Rectal smooth muscle tissue (tissue), 1 donor: Measurements from ENCODE around the gene DMXL2.
"Not testable (repeated sequence)": the region's sequence is repeated elsewhere in the genome, so short reads cannot be mapped to it uniquely, and the experiment has no call there.

Source experiments
- H3K27ac ChIP-seq: one replicate; pipeline ENCODE4 v1.7.0; 2013; ENCODE audit warnings: low read depth, low read length, inconsistent platforms
- H3K27me3 ChIP-seq: one replicate; pipeline ENCODE4 v1.7.0; 2013; ENCODE audit warnings: low read length; ENCODE audit not compliant: control insufficient read depth, insufficient read depth
- H3K36me3 ChIP-seq: one replicate; pipeline ENCODE4 v1.7.0; 2013; ENCODE audit warnings: low read length; ENCODE audit not compliant: control insufficient read depth, insufficient read depth
- H3K4me1 ChIP-seq: one replicate; pipeline ENCODE4 v1.7.0; 2013; ENCODE audit warnings: low read length; ENCODE audit not compliant: control insufficient read depth, insufficient read depth
- H3K4me3 ChIP-seq: one replicate; pipeline ENCODE4 v1.7.0; 2013; ENCODE audit warnings: low read length
- H3K9ac ChIP-seq: one replicate; pipeline ENCODE4 v1.7.0; 2013; ENCODE audit warnings: low read length

The DMXL2 gene, protein sequence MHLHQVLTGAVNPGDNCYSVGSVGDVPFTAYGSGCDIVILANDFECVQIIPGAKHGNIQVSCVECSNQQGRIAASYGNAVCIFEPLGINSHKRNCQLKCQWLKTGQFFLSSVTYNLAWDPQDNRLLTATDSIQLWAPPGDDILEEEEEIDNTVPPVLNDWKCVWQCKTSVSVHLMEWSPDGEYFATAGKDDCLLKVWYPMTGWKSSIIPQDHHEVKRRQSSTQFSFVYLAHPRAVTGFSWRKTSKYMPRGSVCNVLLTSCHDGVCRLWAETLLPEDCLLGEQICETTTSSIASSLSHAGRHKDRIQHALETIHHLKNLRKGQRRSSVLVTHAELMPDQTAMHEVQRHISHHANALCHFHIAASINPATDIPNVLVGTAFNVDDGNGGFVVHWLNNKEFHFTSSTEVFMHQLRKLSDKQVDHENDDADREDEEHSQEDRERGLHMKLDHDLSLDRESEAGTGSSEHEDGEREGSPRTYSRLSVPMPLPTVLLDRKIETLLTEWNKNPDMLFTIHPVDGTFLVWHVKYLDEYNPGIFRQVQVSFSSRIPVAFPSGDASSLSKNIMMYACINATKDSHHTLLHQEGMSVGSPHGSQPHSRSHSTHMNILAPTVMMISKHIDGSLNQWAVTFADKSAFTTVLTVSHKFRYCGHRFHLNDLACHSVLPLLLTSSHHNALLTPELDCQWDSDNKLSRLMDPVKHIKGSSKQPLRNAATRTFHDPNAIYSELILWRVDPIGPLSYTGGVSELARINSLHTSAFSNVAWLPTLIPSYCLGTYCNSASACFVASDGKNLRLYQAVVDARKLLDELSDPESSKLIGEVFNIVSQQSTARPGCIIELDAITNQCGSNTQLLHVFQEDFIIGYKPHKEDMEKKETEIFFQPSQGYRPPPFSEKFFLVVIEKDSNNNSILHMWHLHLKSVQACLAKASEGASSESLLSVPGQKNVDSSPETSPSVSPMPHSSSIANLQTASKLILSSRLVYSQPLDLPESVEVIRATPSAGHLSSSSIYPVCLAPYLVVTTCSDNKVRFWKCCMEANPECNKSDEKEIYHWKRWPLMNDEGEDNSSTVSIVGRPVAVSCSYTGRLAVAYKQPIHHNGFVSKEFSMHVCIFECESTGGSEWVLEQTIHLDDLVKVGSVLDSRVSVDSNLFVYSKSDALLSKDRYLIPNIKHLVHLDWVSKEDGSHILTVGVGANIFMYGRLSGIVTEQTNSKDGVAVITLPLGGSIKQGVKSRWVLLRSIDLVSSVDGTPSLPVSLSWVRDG (N-terminal part only)

DNA sequence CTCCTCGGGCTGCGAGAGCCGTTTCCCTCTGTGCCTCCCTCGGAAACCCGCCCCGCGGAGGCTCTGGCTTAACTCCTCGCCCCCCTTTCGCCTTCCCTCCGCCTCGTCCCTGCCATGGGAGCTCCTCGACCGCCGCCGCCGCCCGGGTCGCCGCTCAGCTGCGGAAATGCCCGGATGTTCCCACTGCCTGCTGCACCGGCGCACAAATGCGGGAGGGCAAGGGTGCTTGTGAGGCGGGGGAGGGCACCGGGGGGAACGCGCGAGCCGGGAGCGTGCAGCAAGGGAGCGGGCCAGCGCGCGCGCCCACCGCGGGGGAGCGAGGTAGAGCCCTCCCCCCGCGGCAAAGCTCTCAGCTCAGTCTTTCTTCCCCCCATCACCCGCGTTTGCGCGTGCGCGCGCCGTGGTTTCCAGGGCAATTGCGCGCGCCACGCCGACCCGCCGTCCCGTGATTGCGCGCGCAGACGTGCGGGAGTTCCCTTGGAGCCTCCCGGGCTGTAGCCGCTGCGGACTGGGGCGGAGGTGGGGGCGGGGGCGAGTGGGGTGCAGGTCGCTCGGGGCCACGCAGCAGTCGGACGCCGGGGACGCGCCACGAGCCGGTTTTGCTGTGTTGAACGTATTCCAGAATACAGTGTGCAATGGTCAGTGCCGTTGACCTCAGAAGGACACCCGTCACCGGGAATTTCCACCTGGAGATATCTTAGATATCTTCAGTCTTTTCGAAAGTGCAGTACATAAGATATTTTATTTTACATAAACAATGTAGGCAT, at the start of gene DMXL2:
Gene DMXL2, minus strand, starts transcription at position 168 of the 767 bp plus-strand sequence. CDS start 226 bp downstream, outside the sequence.
- H3K9ac ChIP-seq = peak within 1 kb of the TSS; percentile 80
- H3K36me3 ChIP-seq = no peaks in the 10 kb centered on the region
- H3K27me3 ChIP-seq = no peaks in the 10 kb centered on the region
- H3K27ac ChIP-seq = peak within 1 kb of the TSS; percentile 80
- peak within 1 kb of the TSS; percentile 90 for H3K4me3 ChIP-seq
- peaks cover 5% of the 10 kb centered on the region for H3K4me1 ChIP-seq

DNA sequence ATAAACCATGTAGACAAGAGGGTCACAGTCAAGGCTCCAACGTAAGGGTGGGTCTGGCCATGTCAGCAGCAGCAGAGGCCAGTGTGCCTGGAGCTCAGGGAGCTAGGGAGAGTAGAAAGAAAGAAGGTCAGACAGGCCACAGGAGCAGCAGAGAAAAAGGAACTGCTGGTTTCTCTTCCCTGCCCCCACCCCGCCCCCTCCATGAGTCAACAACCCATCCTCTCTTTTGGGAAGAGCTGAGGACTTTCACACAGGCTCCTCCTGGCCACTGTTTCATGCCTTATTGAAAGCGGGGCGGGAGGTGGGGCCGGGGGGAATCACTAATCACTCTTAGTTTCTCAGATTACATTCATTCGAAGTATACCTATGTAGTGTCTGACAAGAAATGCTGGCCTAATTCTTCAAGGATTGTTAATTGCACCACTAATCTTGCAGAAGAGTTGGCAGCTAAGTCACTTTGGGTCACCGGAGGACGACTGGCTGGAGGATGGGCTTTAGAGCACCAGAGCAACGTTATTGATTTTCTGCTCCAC, 49.6 kb upstream of the DMXL2 start:
- no peaks in the 10 kb centered on the region for H3K4me1 ChIP-seq
- H3K4me3 ChIP-seq = no peak overlapping the region
- H3K27me3 ChIP-seq = no peaks in the 10 kb centered on the region
- no peaks in the 10 kb centered on the region for H3K36me3 ChIP-seq
- no peak overlapping the region for H3K9ac ChIP-seq
- H3K27ac ChIP-seq = no peak overlapping the region

DNA sequence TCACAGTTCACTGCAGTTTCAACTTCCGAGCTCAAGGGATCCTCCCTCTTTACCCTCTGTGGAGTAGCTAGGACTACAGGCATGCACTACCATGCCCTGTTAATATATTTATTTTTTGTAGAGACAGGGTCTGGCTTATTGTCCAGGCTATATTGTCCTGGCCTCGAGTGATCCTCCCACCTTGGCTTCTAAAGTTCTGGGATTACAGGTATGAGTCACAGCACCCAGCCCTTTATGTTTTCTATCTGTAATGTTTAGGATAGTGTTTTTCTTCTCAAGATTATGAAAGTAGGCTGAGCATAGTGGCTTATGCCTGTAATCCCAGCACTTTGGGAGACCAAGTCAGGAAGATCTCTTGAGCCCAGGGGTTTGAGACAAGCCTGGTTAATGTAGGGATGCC, 46.8 kb upstream of the DMXL2 start:
- Histone ChIP-seq H3K36me3 (no peaks in the 10 kb centered on the region), H3K9ac (no peak overlapping the region), H3K27ac (no peak overlapping the region), H3K27me3 (no peaks in the 10 kb centered on the region), H3K4me1 (no peaks in the 10 kb centered on the region), H3K4me3 (no peak overlapping the region)

DNA sequence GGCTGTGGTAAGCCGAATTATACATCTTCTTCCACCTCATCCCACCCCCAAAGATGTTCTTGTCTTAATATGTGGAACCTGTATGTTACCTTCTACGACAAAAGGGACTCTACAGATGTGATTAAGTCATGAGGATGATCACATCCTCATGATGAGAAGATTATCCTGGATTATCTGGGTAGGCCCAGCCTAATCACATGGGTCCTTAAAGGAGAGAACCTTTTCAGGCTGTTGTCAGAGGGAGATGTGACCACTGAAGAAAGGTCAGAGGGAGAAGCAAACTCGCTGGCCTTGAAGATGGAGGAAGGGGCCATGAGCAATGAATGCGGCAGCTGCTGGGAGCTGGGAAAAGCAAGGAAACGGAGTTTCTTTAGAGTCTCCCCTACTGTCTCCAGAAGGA, 45.9 kb upstream of the DMXL2 start:
- H3K4me3 ChIP-seq = no peak overlapping the region
- H3K4me1 ChIP-seq = no peaks in the 10 kb centered on the region
- H3K27ac ChIP-seq = no peak overlapping the region
- H3K9ac ChIP-seq = no peak overlapping the region
- H3K27me3 ChIP-seq = no peaks in the 10 kb centered on the region
- no peaks in the 10 kb centered on the region for H3K36me3 ChIP-seq

DNA sequence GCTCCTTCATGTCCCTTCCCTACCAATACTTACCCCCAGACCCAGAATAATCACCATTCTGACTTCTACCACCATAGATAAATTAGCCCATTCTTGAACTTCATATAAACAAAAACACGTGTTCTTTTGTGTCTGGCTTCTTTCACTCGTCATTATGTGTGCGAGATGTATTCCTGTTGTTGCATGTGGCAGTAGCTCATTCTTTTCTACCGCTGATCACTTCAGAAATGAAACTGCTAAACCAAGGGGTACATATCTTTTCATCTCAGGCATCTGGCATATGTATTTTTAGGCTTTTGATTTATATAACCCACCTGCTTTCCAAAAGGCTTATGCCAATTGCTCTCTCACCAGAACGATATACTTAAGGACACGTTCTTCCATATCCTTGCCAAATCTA, 44.9 kb upstream of the DMXL2 start:
- no peak overlapping the region for H3K4me3 ChIP-seq
- no peaks in the 10 kb centered on the region for H3K4me1 ChIP-seq
- no peak overlapping the region for H3K27ac ChIP-seq
- no peaks in the 10 kb centered on the region for H3K36me3 ChIP-seq
- no peak overlapping the region for H3K9ac ChIP-seq
- H3K27me3 ChIP-seq = no peaks in the 10 kb centered on the region

DNA sequence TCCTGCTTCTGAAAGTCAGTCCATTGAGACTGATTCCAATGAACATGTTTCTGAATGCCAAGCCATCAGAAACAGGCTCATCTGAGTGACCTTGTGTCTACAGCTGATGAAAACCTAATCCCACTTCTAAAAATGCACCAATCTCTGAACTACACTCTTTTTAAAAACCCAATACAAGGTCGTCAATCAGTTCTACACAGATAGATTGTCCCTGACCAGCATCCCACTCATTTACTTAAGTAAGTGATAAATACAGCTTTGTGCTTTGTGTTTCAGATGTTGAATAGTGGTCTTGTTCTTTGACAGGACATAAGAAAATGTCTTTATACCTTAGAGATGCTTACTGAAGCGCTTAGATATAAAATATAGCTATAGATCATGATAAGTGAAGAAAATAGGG, 38.5 kb upstream of the DMXL2 start:
- no peak overlapping the region for H3K9ac ChIP-seq
- no peak overlapping the region for H3K4me3 ChIP-seq
- H3K27ac ChIP-seq = no peak overlapping the region
- no peaks in the 10 kb centered on the region for H3K27me3 ChIP-seq
- H3K36me3 ChIP-seq = no peaks in the 10 kb centered on the region
- H3K4me1 ChIP-seq = no peaks in the 10 kb centered on the region

DNA sequence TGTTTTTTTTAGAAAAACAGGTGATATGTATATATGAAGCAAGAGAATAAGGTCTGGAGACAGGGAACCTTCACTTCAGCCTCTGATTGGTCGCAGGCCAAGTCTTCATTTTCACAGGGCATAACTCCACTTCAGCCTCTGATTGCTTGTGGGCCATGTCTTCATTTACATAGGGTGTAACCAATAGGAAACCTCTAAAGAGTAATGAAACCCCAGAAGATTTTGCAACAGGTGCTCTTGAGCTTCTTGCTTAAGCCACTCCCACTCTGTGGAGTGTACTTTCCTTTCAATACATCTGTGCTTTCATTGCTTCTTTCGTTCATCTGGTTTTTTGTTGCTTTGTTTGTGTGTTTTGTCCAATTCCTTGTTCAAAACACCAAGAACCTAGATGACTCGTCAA, 36.1 kb upstream of the DMXL2 start:
- H3K4me1 ChIP-seq = no peaks in the 10 kb centered on the region
- no peak overlapping the region for H3K4me3 ChIP-seq
- no peaks in the 10 kb centered on the region for H3K27me3 ChIP-seq
- no peak overlapping the region for H3K27ac ChIP-seq
- H3K36me3 ChIP-seq = no peaks in the 10 kb centered on the region
- H3K9ac ChIP-seq = no peak overlapping the region

DNA sequence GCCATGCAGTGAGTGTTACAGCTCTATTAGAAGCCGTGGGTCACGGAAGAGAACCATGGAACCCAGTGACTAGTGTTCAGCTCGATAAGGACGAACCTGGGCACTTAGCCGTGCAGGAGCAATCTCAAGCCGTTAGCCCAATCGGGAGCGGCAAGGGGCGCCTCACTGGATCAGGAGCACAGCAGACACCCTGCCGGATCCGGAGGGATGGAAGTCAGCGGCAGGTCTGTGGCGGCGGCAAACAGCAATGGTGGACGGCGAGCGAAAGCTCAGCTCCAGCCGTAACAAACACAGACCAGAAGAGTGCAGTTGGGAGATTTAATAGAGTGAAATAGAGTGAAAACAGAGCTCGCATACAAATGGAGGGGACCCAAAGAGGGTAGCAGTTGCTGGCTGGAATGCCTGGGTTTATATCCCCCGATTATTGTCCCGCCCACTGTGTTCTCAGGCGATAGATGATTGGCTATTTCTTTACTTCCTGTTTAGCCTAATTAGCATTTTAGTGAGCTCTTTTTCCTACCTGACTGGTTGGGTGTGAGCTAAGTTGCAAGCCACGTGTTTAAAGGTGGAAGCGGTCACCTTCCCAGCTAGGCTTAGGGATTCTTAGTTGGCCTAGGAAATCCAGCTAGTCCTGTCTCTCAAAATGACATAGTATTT, 33.0 kb upstream of the DMXL2 start:
- H3K27ac ChIP-seq, H3K9ac ChIP-seq, H3K36me3 ChIP-seq, H3K4me3 ChIP-seq, H3K4me1 ChIP-seq, H3K27me3 ChIP-seq: not testable (repeated sequence)

DNA sequence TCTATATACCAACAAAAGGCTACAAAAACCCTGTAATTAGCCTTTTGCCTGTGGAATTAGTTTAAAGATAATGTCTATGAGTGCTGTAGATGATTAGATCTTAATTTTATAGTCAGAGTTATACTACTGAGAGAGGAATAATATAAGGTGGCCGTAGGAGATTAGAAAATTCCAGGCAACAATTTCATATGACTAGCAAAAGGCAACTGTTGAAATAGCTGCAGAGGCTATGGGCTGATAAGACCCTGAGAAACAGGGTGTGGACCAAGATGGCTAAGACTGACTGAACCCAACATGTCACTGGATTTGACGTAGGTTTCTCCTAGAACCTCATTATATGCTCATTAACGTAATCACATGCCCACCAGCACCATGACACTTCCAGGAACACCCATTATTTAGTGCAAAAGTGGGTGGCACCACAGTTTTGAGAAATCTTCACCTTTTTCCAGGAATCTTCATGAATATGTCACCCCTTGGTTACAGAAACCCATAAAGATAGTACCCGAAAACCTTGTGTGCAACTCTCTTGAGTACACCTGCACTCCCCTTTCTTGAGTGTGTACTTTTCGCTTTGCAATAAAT, 29.6 kb upstream of the DMXL2 start:
- Histone ChIP-seq H3K4me1 (no peaks in the 10 kb centered on the region), H3K27me3 (no peaks in the 10 kb centered on the region), H3K4me3 (no peak overlapping the region), H3K36me3 (no peaks in the 10 kb centered on the region), H3K27ac (no peak overlapping the region), H3K9ac (no peak overlapping the region)

DNA sequence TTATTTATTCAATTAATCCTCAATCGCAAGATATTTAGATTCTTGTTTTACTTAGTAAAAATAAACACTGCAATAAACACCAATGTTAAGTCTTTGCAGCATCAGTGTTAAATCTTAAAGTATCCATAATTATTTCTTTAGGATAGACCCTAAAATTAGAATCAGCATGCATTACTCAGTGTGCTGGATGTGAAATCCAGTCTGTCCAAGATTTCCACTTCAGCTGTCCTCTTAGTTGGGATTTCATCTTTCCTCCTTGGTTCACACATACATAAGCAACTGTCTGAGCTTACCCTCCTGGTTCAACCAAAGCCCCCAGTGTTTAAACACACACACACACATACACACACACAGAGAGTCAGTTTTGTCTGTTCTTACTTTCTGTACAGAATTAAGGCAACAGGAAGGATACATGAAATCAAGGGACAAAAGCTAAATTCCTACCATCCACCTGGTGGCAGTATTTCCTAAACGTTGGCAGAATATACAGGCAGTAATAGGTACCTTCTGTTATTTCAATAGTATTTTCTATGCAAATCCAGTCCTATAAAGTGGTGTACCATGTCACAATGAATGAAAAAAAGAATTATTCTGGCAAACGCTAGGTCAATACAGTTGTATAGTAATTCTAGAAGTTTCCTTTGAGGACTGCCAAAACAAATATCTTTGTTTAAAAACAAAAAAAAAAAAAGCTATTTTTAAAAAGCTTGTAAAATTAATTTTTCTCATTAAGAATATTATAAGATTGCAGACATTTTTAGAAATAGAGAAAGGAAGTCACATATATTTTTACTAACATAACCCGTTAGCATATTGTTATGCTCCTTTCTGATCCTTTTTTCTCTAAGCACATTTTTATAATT, 27.3 kb upstream of the DMXL2 start:
- Histone ChIP-seq H3K27ac (no peak overlapping the region), H3K4me1 (no peaks in the 10 kb centered on the region), H3K4me3 (no peak overlapping the region), H3K27me3 (no peaks in the 10 kb centered on the region), H3K36me3 (no peaks in the 10 kb centered on the region), H3K9ac (no peak overlapping the region)
